Superior temporal gyrus (tissue), 1 donor: ENCODE measurements around the gene COX11.
A peak's percentile ranks its signal among the peaks of the same experiment; 100 is the strongest.

Source experiments
- DNase-seq: peaks from one replicate; pipeline ENCODE4 v3.0.0-alpha.2; 2016; ENCODE audit errors: extremely low spot score

COX11 gene

DNA sequence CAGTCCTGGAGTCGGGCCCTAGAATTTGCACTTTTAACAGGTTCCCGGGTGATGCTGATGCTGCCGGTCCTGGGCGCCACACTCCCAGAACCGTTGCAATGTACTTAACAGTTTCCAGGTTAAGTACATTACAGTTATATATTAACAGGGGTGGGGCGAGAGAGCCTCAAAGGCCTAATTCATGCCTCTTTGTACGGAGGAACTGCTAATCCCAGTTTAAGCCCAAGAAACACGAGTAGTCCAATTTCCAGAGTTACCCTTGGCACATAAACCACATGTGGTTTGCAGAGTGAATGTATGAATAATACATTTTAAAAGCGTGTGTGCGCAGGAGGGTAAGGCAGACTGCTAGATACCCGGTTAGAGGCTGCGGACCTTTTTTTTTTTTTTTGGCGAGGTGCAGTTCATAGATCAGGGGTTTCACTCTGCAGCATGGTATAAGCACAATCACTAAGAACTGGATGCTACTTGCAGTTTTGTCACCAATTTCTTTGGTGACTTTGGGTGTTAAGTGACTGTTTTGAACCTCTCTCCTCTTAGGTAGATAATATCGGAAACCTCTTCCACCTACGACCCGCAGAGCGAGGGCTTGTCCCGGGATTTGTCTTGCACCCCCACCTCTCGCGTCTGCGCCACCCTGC is 713 bp downstream of the COX11 start:
- DNase-seq = peak; percentile 31

DNA sequence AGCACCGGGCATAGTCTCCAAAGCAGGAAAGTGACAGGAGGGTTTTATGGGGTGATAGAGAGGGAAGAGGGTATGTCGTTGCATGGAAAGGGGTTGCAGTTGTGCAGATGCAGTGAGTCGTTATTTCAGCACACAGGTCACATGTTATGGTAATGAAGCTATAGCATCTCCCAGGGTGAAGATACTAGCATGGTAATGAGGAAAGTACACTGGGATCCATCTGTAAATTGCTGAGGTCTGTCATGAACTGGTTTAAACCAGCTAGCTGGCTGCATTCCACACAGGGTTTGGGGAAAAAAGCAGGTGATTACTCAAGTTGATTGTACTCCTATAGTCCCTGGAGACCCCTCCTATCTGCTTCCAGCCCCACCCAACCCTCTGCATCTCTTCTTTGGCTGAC is 11.7 kb downstream of the COX11 start:
- DNase-seq = no peak

DNA sequence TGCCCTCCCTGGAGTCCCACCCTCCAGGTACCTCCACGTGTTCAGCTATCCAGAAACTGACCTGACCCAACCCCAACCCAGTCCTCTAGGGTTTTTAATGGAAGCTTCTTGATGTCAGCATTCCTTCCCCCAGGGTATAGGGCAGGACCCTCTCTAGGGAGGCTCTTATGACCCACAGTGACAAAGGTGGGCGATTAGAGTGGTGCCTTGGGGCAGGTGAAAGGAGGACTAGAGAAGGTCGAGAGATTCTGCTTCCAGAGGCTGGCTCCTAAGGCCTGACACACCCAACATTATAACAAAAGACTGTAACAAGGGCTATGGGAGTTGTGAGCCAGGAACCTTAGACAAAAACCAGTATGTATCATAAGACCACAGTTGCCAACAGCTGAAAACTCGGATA is 17.2 kb downstream of the COX11 start:
- DNase-seq = no peak

- DNase-seq = no peak
Measured at GRCh38 chr17:54950116-54950515, 18.3 kb downstream of the COX11 start.

DNA sequence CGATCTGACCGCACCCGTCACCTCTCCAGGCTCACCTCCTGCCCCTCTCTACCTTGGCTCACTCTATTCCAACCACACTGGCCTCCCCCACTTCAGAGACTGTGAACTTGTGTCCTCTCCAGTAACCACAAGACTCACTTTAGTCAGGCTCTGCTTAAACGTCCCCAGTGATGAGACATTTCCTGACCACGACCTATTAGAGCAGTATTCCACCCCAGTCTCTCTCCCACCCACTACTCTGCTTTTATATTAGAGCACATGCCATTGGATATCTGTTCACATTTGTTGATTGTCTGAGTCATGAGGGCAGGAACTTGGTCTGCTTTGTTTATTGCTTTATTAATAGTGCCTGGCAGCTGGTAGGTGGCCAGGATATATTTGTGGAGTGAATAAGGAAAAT is 20.1 kb downstream of the COX11 start:
- no peak for DNase-seq

DNA sequence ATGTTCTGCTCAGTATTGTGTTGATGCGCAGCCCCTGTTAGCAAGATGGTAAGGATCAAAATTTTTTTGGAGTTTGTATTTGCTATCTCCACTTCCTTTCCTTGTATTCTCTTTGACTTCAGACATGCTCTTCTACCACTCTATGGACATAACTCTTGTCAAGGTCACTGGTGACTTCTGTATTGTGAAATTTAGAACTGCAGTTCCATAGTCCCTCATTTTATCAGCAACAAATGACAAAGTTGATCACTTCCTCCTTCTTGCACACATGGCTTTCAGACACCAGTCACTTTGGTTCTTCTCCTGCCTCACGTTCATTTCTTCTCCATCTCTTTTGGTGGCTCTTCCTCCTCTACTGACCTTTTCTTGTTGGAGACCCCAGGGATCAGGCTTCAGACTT is 21.1 kb downstream of the COX11 start:
- DNase-seq = no peak

DNA sequence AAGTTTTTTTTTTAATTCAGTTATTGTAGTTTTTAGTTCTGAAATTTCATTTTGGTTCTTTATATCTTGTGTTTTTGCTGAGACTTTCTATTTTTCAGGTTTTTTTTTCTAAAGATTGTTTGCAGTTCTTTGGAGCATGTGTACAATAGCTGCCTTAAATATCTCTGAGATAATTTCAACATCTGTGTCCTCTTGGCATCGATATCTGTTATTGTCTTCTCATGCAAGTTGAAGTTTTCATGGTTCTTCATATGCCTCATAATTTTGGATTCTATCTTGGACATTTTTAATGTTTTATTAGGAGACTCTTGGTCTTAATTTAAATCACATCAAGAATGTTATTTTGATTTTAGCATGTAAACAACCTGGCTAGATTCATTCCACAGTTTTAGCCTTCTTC is 22.8 kb downstream of the COX11 start:
- no peak for DNase-seq

- no peak for DNase-seq
Measured at GRCh38 chr17:54945231-54945630, 23.2 kb downstream of the COX11 start.

GRCh38 chr17:54944796-54945195 is 23.7 kb downstream of the COX11 start:
- no peak for DNase-seq

DNA sequence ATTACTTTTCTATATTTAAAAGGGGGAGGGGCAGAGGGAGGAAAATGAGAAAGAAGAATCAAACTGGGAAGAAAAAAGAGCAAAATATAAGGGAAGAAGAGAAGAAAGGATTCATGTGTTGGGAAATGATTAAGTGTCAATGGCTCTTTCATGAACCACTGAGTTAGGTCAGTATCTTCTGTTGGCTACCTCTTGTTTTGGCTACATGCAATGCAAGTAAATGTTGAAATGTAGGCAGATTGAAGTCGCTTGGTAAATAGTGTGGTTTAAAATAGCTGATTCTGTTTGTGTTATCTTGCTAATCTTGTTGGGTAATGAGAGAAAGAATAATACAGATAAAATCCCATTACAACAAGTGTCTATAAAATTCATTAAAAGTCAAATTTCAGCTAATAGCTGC is 27.2 kb downstream of the COX11 start:
- DNase-seq = no peak

DNA sequence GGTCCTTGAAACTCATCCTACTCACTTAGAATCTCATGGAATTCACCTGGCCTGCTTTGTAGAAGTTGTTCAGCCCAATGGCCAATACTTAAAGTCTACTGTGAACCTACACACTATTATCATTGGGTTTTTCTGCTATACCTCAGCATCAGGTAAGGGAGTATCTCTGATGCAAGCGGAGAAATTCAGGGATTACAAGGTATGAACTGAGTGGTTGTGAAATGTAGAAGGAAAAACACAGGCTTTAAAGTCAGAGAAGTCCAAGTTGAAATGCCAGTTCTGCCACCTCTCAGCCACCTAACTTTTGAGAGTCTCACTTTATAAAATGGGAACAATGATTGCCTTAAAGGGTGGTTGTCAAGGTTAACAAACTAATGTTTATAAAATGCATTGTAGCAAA is 31.0 kb downstream of the COX11 start:
- no peak for DNase-seq

DNA sequence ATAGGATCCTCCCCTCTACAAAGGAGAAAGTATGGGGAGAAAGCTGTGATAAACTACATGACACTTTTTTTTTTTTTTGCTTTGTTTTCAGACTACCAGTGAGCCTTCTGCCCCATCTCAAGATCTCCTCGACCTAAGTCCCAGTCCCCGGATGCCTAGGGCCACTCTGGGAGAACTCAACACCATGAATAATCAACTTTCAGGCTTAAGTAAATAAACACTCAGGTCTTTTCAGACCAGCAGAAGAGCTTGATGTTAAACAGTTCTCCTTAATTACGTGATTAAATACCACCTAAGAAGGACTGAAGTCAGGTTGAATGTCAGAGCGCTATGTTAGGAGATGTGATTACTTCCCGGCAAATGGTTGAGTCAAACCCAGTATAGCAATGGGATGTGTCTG is 31.4 kb downstream of the COX11 start:
- no peak for DNase-seq

DNA sequence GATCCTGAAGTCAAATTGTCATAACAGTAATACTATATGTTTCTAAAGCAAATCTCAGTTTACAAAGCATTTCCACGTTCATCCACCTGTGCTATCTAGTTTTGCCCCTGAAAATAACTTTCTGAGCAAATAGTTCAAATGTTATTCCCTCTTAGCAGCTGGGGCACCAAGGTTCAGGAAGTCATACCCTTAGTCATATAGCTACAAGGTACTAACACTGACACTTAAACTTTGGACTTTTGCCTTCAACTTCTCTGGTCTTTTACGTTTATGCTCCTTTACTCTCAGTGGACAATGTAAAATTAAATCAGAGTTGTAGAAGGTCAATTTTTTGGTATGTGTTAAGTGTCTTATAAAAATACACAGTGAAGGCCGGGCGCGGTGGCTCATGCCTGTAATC is 33.0 kb downstream of the COX11 start:
- no peak for DNase-seq

- DNase-seq = no peak
Measured at GRCh38 chr17:54933921-54934320, 34.5 kb downstream of the COX11 start.

- DNase-seq = no peak
Measured at GRCh38 chr17:54932711-54933110, 35.7 kb downstream of the COX11 start.

DNA sequence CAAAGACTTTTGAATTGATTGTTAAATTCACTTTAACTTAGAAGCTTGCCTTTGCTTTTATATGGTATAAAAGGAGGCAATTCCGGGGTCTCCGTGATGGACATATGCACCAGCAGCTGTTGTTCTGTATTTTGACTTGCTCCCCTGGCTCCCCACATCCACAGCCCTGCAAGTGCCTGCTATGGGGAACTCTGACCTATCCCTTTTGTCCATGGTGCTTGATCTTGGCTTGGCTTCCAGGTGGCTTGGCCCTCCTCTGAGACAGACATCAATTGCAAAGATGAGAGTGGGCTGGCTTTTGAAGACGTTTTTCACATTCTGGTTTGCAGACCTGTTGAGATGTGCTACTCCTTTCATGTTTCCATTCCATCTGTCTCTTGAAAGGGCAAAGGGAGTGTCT is 40.9 kb downstream of the COX11 start:
- DNase-seq = no peak

DNA sequence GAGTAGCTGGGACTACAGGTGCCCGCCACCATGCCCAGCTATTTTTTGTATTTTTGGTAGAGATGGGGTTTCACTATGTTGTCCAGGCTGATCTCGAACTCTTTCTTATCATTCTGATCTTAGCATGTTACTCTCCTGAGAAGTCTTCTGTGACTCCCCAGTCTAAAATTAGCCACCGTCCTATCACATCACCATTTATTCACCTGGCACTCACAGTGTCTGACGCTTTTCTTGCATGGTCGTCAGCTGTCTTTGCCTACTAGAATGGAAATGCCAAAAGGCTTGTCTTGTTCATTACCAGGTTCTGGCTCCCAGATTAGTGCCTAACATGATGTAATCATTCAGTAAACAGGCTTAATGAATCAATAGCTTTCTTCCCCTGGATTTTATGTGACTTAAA is 44.0 kb downstream of the COX11 start:
- DNase-seq = no peak

- DNase-seq = no peak
Measured at GRCh38 chr17:54920819-54921218, 47.6 kb downstream of the COX11 start.

DNA sequence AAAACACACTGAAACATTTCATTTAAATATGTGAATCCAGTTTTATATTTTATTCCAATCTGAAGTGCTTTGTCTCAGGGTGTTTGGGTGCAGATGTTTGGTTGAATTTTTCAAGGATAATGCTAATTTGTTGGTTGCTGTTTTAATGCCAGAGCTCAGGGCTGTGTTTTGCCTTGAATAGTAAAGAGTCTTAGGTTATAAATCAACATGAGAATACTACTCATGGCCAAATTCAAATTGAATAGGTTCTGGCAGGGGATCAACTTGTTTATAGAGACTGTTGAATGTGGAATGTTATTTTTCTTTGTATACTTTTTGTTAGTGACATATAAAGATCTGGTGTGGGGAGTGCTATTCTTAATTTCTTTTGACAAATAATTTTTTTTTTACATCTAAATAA is 49.0 kb downstream of the COX11 start:
- DNase-seq = no peak

DNA sequence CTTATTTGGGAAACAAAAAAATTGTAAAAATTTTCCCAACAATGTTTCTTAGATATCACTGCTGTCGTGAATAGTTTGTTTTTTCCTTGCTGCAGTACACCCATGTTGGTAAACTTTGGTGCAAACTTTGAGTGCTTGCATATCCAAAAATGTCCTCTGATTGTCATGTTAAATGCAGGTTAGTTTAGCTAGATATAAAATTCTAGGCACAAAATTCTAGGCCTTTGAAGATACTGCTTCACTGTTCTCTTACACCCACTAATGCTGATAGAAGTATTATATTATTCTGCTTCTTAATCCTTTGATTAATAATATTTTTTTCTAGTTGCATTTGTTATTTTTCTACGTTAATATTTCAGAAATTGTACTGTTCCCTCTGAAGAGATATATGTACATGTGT is 51.7 kb downstream of the COX11 start:
- no peak for DNase-seq
